K562 (cell line): ENCODE data around the gene DOP1B. TPM values are rescaled to one million over a fixed set of nuclear protein-coding genes. Genes with fewer than 3 reads are reported as not detected.

Experiments
- AFF1 ChIP-seq, 2 experiments: fragments of 450-650 bp; IDR thresholded peaks; 2 replicates each; pipeline ENCODE4 v1.6.1; 2018; ENCODE audit warnings: mild to moderate bottlenecking in 2 of 2, low read depth in 1 of 2; ENCODE audit not compliant: partially characterized antibody in 2 of 2
- BRF2 ChIP-seq: IDR thresholded peaks from 3 replicates; pipeline ENCODE4 v1.6.1; 2011; ENCODE audit warnings: borderline replicate concordance, mild to moderate bottlenecking; ENCODE audit not compliant: insufficient read length, insufficient read depth
- EP400 ChIP-seq: fragments of 450-650 bp; IDR thresholded peaks from 2 replicates; pipeline ENCODE4 v1.6.1; 2017; ENCODE audit warnings: antibody characterized with exemption, mild to moderate bottlenecking, moderate library complexity
- FOXA1 ChIP-seq: fragments of 450-650 bp; IDR thresholded peaks from 2 replicates; pipeline ENCODE4 v1.6.1; 2016; ENCODE audit warnings: mild to moderate bottlenecking, borderline replicate concordance
- FOXK2 ChIP-seq, 2 experiments: fragments of 450-650 bp; IDR thresholded peaks in 1 of 2; conservative IDR thresholded peaks in 1 of 2; 2 replicates each; pipeline ENCODE4 v1.6.1; 2016; ENCODE audit warnings: low read depth in 2 of 2, mild to moderate bottlenecking in 1 of 2
- GTF2A2 ChIP-seq: IDR thresholded peaks from 2 replicates; pipeline ENCODE4 v1.6.1; 2016; ENCODE audit warnings: mild to moderate bottlenecking, missing genetic modification characterization, missing compliant biosample characterization
- KAT8 ChIP-seq: fragments of 450-650 bp; IDR thresholded peaks from 2 replicates; pipeline ENCODE4 v1.6.1; 2016; ENCODE audit warnings: low read depth, mild to moderate bottlenecking
- KLF10 ChIP-seq: fragments of 250-450 bp; sonication (Bioruptor Pico); IDR thresholded peaks from 2 replicates; pipeline ENCODE4 v1.6.1; 2021; ENCODE audit warnings: matching md5 sums
- MYNN ChIP-seq, 2 experiments: sonication (generic); formaldehyde crosslinking in 1 of 2; IDR thresholded peaks; 2 replicates each; pipeline versions ENCODE4 v1.5.0 to v1.6.1; 2016 to 2020; ENCODE audit warnings: antibody characterized with exemption in 1 of 2, missing genetic modification reagents in 1 of 2
- NKRF ChIP-seq: fragments of 450-650 bp; IDR thresholded peaks from 2 replicates; pipeline ENCODE4 v1.6.1; 2016; ENCODE audit warnings: borderline replicate concordance
- NR1H2 ChIP-seq: sonication (generic); formaldehyde crosslinking; IDR thresholded peaks from 2 replicates; pipeline ENCODE4 v1.4.0; 2020; ENCODE audit warnings: mild to moderate bottlenecking, missing genetic modification reagents
- PRPF4 ChIP-seq: fragments of 200-400 bp; formaldehyde crosslinking; IDR thresholded peaks from one replicate; pipeline ENCODE4 v1.6.1; 2017; ENCODE audit warnings: low read length, low read depth, mild to moderate bottlenecking; ENCODE audit not compliant: insufficient read depth, poor library complexity, severe bottlenecking
- RB1 ChIP-seq: fragments of 450-650 bp; IDR thresholded peaks from 2 replicates; pipeline ENCODE4 v1.6.1; 2017; ENCODE audit warnings: low read depth, mild to moderate bottlenecking
- TFAP4 ChIP-seq: sonication (generic); formaldehyde crosslinking; IDR thresholded peaks from 2 replicates; pipeline ENCODE4 v1.8.0; 2022; ENCODE audit warnings: missing genetic modification reagents, mild to moderate bottlenecking, moderate library complexity, borderline replicate concordance
- ZBTB8A ChIP-seq: fragments of 450-650 bp; IDR thresholded peaks from 2 replicates; pipeline ENCODE4 v1.6.1; 2018; ENCODE audit warnings: mild to moderate bottlenecking, moderate library complexity; ENCODE audit not compliant: partially characterized antibody
- ZNF668 ChIP-seq: fragments of 250-450 bp; sonication (Bioruptor Pico); IDR thresholded peaks from 2 replicates; pipeline ENCODE4 v1.8.0; 2022; ENCODE audit warnings: mild to moderate bottlenecking, inconsistent platforms
- ZNF77 ChIP-seq: fragments of 250-450 bp; sonication (Bioruptor Pico); IDR thresholded peaks from 2 replicates; pipeline ENCODE4 v1.5.0; 2020
- polyA plus RNA-seq, 8 experiments: library from polyadenylated mRNA; depleted of rRNA in 4 of 8; stranded (reverse) in 5 of 8; unstranded in 3 of 8; fragments of >200 nt; fragmentation: Nextera tagmentation in 2 of 8; fragmentation: Illumina TruSeq in 1 of 8; extraction: Ambion mirVana in 2 of 8; extraction: Trizol in 1 of 8; gene quantifications; 2 replicates each; pipeline versions ENCODE4 v1.2.1 to v1.2.3, GENCODE V29; 2011 to 2014; ENCODE audit warnings: inconsistent platforms in 1 of 8, missing spikeins in 1 of 8
- total RNA-seq, 7 experiments: library from RNA; depleted of rRNA in 6 of 7; stranded (reverse); fragments of >200 nt in 6 of 7; fragmentation: Illumina TruSeq in 2 of 7; extraction: Trizol in 2 of 7; gene quantifications; 2 replicates each; pipeline versions ENCODE4 v1.2.1 to v1.2.3, GENCODE V29; 2011 to 2021; ENCODE audit warnings: low replicate concordance in 1 of 7
- TF ChIP-seq, protein P1 (sequence below): fragments of 250-450 bp; sonication (Bioruptor Pico); IDR thresholded peaks from 2 replicates; pipeline ENCODE4 v1.5.0; 2020; ENCODE audit warnings: mild to moderate bottlenecking, borderline replicate concordance

The DOP1B gene
- total and polyA plus RNA-seq, 9 of the 15 experiments (the other 6 are each of a cell fraction or from before 2014, with no cell fraction given), result 0.04 to 2.2 (median 0.68) TPM

GRCh38 chr21:36120304-36120888, 36.2 kb upstream of the DOP1B start (continued):
- TF ChIP-seq AFF1 (IDR thresholded peaks at IDR 0.05; ENCODE audit: low read depth in 1 of 2, partially characterized antibody in 2 of 2), result no peak
- TF ChIP-seq KLF10 (CRISPR knock-in tag), result no peak
- TF ChIP-seq BRF2, result no peak
- peak; percentile 67; the same call in 1 of the 2 replicates for TF ChIP-seq TFAP4
- no peak for TF ChIP-seq KAT8
- no peak for TF ChIP-seq EP400
- TF ChIP-seq, protein P1, sequence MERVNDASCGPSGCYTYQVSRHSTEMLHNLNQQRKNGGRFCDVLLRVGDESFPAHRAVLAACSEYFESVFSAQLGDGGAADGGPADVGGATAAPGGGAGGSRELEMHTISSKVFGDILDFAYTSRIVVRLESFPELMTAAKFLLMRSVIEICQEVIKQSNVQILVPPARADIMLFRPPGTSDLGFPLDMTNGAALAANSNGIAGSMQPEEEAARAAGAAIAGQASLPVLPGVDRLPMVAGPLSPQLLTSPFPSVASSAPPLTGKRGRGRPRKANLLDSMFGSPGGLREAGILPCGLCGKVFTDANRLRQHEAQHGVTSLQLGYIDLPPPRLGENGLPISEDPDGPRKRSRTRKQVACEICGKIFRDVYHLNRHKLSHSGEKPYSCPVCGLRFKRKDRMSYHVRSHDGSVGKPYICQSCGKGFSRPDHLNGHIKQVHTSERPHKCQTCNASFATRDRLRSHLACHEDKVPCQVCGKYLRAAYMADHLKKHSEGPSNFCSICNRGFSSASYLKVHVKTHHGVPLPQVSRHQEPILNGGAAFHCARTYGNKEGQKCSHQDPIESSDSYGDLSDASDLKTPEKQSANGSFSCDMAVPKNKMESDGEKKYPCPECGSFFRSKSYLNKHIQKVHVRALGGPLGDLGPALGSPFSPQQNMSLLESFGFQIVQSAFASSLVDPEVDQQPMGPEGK (CRISPR knock-in tag), result no peak
- TF ChIP-seq PRPF4, result no peak
- TF ChIP-seq MYNN (IDR thresholded peaks at IDR 0.05), result no peak
- no peak for TF ChIP-seq MYNN (CRISPR knock-in tag; IDR thresholded peaks at IDR 0.05)
- TF ChIP-seq GTF2A2 (tag), result no peak
- no peak for TF ChIP-seq RB1
- no peak for TF ChIP-seq ZBTB8A
- TF ChIP-seq NR1H2 (CRISPR knock-in tag), result no peak
- no peak for TF ChIP-seq NKRF
- no peak for TF ChIP-seq ZNF668 (CRISPR knock-in tag)
- no peak for TF ChIP-seq ZNF77 (CRISPR knock-in tag)
- TF ChIP-seq FOXA1, result no peak
- no peak for TF ChIP-seq FOXK2 (conservative IDR thresholded peaks at IDR 0.05 in 1 of 2, IDR thresholded peaks at IDR 0.05 in 1 of 2; ENCODE audit: low read depth in 2 of 2)
